AG10803 (cell line): ENCODE results near the gene FIGNL1.

ENCODE experiments used
- DNase-seq: peaks from one replicate; pipeline ENCODE4 v3.0.0; 2010; ENCODE audit warnings: low read depth
- H3K4me3 ChIP-seq: 2 replicates; pipeline ENCODE4 v1.5.1; 2011; ENCODE audit warnings: mild to moderate bottlenecking, low read length, control low read depth
- CTCF ChIP-seq: conservative IDR thresholded peaks from 2 replicates; pipeline ENCODE4 v1.5.1; 2011; ENCODE audit warnings: mild to moderate bottlenecking, low read length, control low read depth, inconsistent platforms

The FIGNL1 gene

GRCh38 chr7:50450590-50451032 is 461 bp upstream of the FIGNL1 start:
- no peak for TF ChIP-seq CTCF
- peak overlapping the region; percentile 85 for H3K4me3 ChIP-seq
- DNase-seq: no peak

- peak overlapping the region; percentile 85 for H3K4me3 ChIP-seq
- TF ChIP-seq CTCF: no peak
- DNase-seq: no peak
Observed at GRCh38 chr7:50449501-50449880, 659 bp downstream of the FIGNL1 start.

GRCh38 chr7:50448823-50449222 is 1.3 kb downstream of the FIGNL1 start:
- H3K4me3 ChIP-seq: no peak overlapping the region

DNA sequence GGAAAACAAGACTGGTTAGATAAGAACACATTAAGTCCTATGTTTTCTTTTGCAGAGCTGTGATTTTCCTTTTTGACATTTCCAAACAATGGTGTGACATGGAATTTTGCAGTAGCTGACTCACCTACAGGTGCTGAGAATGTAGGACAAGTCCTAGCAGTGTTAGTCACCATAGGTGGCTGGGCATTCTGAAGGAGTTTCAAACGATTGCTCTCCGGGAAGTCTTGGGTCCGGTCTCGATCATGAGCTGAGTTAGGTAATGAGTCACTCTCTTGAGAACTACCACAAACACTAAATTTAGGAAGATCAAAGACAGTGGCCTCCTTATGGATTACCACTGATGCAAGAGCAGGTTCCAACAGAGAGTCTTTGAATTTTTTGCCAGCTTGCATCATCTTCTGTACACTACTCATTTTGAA is 3.6 kb downstream of the FIGNL1 start:
- no peak for TF ChIP-seq CTCF
- peak; percentile 86 for DNase-seq
- no peak overlapping the region for H3K4me3 ChIP-seq

More at GRCh38 chr7:50448823-50449222, 1.3 kb downstream of the FIGNL1 start:
- DNase-seq: no peak
- no peak for TF ChIP-seq CTCF

GRCh38 chr7:50436133-50436806 is 13.9 kb downstream of the FIGNL1 start:
- no peak overlapping the region for H3K4me3 ChIP-seq
- peak; percentile 75 for DNase-seq
- no peak for TF ChIP-seq CTCF

- no peak for DNase-seq
- no peak overlapping the region for H3K4me3 ChIP-seq
- TF ChIP-seq CTCF: no peak
Observed at GRCh38 chr7:50431722-50432305, 18.3 kb downstream of the FIGNL1 start.

DNA sequence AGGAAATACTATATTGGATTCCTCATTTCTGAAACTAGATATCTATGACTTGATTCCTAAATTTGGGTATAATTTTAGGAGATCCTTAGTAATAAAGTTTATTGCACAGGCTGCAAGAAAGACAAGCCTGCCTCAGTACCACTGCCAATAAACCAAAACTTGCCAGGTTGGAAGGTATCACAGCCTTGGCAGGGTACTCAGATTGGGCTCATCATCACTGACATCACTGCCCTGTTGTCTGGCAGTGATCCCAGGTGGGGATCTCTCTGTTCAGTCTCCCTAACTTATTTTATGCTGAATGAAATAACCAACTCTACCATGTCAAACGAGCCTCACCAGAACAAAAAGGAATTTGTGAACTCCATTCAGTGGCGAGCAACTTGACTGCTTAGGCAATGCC is 18.8 kb downstream of the FIGNL1 start:
- DNase-seq: no peak
- no peak overlapping the region for H3K4me3 ChIP-seq
- TF ChIP-seq CTCF: no peak
